ENCODE data around the gene TBC1D2B.
A peak's percentile ranks its signal among the peaks of the same experiment; 100 is the strongest.

The TBC1D2B gene

DNA sequence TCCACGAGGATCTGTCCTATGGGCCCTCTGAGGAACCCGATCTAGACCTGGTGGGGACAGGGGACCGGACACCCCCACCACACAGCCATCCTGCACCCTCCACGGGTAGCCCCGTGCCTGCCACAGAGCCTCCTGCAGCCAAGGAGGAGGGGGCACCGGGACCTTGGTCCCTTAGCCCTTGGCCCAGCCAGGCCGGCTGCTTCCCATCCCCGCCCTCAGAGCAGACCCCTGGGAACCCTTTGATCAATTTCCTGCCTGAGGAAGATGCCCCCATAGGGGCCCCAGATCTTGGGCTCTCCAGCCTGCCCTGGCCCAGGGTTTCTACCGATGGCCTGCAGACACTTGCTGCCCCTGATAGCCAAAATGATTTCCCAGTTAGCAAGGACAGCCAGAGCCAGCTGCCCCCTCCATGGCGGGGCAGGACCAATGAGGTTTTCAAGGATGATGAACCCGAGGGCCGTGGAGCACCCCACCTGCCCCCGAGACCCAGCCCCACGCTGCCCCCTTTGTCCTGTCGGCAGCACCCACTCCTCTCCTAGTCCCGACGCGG lies 91.5 kb downstream of the TBC1D2B start:
- TF ChIP-seq, protein P1, sequence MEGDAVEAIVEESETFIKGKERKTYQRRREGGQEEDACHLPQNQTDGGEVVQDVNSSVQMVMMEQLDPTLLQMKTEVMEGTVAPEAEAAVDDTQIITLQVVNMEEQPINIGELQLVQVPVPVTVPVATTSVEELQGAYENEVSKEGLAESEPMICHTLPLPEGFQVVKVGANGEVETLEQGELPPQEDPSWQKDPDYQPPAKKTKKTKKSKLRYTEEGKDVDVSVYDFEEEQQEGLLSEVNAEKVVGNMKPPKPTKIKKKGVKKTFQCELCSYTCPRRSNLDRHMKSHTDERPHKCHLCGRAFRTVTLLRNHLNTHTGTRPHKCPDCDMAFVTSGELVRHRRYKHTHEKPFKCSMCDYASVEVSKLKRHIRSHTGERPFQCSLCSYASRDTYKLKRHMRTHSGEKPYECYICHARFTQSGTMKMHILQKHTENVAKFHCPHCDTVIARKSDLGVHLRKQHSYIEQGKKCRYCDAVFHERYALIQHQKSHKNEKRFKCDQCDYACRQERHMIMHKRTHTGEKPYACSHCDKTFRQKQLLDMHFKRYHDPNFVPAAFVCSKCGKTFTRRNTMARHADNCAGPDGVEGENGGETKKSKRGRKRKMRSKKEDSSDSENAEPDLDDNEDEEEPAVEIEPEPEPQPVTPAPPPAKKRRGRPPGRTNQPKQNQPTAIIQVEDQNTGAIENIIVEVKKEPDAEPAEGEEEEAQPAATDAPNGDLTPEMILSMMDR (IDR thresholded peaks at IDR 0.05; ENCODE audit: extremely low read depth, missing control alignments): no peak
- DNase-seq (ENCODE audit: low spot score): no peak

DNA sequence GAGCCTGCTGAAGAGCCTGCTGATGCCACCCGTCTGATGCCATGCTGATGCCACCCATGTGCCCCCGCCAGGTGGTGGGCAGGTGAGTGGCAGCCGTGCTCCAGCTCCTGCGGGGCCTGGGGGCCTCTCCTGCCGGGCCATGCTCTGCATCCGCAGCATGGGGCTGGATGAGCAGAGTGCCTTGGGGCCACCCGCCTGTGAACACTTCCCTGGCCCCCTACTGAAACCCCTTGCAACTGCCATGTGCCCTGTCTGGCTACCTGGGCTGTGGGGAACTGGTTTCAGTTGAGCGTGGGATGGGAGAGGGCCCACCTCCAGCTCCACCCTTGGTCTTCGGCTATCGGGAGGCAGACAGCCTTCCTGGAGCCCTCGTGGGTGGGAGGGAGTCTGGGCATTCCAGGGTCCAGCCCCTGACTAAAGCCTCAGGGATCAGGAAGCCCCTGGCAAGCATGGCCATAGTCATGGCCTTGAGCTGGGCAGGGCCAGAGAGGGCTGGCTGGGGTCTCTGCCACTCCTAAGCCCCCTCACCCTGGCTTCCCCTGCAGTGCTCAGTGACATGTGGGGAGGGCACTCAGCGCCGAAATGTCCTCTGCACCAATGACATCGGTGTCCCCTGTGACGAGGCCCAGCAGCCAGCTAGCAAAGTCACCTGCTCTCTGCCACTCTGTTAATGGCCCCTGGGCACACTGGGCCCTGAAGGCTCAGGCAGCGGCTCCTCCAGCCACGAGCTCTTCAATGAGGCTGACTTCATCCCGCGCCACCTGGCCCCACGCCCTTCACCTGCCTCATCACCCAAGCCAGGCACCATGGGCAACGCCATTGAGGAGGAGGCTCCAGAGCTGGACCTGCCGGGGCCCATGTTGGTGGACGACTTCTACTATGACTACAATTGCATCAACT lies 92.2 kb downstream of the TBC1D2B start:
- TF ChIP-seq, protein P1 (IDR thresholded peaks at IDR 0.05; ENCODE audit: extremely low read depth, missing control alignments): no peak
- DNase-seq (ENCODE audit: low spot score): no peak

DNA sequence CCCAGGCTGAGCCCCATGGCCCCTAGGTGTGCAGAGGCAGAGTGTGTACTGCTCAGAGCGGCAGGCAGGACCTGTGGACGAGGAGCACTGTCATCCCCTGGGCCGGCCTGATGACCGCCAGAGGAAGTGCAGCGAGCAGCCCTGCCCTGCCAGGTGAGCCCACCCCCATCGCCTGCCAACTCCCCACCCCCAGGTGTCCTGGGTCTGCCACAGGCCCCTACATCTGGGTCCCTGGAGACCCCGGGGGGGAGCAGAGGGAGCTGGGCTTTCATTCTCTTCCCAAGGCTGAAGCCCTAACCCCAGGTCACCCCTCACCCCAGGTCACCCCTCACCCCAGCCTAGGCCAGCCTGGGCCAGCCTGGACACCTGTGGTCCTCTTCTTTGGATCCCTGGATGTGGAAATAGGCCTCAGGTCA lies 93.1 kb downstream of the TBC1D2B start:
- no peak for DNase-seq (ENCODE audit: low spot score)
- TF ChIP-seq, protein P1 (IDR thresholded peaks at IDR 0.05; ENCODE audit: extremely low read depth, missing control alignments): no peak

DNA sequence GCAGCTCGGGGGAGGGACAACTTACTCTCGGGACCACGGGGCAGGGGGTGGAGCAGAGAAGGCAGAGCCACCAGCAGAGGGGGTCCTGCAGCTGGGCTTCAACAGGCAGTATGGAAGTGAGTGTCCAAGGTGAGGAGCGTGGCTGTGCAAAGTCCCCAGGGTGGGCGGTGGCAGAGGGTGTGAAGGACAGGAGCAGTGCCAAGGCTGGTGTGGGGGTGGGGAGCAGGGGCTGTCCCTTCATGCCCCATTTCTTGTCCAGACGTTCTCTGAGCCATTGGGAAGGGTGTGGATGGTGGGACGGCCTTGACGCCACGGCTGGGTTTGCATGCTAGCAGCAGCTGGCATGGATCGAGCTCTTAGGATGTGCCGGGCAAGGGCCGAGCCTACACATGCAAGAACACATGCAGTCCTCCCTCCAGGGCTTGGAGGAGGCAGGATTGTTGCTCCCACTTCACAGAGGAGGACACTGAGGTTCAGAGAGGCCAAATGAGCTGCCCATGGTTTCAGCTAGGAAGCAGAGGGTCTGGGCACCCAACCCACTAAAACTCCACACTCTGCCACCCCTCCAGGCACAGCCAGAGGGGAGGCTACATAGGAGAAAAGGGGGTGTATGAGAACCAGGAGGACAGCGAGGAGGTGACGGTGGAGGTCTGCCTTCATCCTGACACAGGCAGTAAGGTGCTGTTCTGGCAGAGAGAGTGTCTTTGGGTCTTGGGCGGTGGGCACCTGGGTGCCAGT lies 93.6 kb downstream of the TBC1D2B start:
- TF ChIP-seq, protein P1 (IDR thresholded peaks at IDR 0.05; ENCODE audit: extremely low read depth, missing control alignments): peak; percentile 3
- DNase-seq (ENCODE audit: low spot score): no peak

DNA sequence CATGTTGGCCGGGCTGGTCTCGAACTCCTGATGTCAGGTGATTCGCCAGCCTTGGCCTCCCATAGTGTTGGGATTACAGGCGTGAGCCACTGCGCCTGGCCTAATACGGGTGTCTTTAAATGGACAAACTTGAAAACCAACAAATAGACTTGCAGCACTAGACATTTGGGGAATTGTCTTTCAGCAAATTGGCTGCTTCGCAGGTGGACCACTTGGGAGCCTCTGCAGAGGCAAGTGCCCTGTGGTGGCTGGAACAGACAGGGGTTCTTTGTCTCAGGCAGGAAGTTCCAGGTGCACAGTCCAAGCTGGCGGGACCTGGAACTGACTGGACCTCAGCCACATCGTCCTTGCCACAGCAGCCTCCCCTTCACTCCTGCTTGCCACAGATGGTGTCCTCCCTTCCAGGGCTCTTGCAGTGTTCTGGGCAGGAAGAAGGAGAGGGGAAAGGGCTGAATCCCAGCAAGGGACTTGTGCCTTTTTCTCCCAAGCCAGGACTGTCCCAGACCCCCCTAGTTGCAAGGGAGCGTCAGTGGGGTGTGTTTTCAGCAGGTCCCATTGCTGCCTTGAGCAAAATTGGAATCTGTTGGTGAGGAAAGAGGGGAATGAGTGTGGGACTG lies 94.3 kb downstream of the TBC1D2B start:
- no peak for DNase-seq (ENCODE audit: low spot score)
- TF ChIP-seq, protein P1 (IDR thresholded peaks at IDR 0.05; ENCODE audit: extremely low read depth, missing control alignments): no peak

DNA sequence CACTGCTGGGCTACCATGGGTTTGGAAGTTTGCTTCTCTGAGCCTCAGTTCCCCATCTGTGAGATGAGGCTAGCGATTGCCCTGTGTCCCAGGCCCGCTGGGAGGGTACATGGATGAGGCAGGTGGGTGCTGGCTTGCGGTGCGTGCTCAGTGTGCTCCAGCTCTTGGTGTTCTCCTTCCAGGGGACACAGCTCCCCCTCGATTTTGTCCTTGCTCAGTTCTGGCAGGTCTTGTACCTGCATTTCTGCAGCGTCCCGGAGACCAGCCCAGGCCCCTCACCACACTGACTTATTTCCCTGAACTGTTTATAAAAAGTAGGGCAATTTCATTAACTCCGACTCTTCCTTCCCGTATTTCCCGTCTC lies 95.4 kb downstream of the TBC1D2B start:
- TF ChIP-seq, protein P1 (IDR thresholded peaks at IDR 0.05; ENCODE audit: extremely low read depth, missing control alignments): no peak
- no peak for DNase-seq (ENCODE audit: low spot score)
